HG03039 (cell line): ENCODE measurements around the gene CHMP1B.

Source experiments
- ATAC-seq: cut with Tn5 transposase; IDR thresholded peaks from one replicate; pipeline ENCODE4 v1.9.1; 2021; ENCODE audit warnings: mild to moderate bottlenecking, moderate library complexity; ENCODE audit not compliant: unreplicated experiment

Gene CHMP1B

GRCh38 chr18:11899063-11899462 lies 47.9 kb downstream of the CHMP1B start:
- no peak for ATAC-seq

- ATAC-seq = no peak
These were observed 50.7 kb downstream of the CHMP1B start for GRCh38 chr18:11901826-11902438.

- no peak for ATAC-seq
These were observed 51.5 kb downstream of the CHMP1B start for GRCh38 chr18:11902522-11903292.
